ENCODE data around the gene UFSP1.

UFSP1 gene

DNA sequence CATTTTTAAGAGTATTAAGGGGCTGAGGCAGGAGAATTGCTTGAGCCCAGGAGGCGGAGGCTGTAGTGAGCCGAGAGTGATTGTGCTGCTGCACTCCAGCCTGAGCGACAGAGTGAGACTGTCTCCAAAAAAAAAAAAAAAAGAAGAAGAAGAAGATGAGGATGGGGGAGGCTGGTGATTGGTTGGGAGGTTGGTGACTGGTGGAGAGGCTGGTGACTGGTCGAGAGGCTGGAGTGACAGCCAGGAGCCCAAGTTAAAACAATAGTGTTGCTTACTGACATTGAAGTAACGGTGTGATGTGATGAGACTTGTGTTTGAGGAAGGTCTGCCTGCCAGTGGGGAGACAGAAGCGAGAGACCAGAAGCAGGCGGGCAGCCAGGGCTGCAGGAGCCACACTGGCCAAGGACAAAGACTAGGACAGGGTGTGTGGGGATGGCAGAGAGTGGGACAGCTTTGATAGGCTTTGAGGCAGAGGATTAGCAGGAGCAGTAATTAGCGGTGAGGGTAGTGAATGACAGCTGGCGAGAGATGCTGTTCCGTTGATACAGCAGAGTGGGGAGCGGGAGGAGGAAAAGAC, 9.7 kb downstream of the UFSP1 start:
- CTCF ChIA-PET, result no interaction called here
- TF ChIP-seq CTCF (IDR thresholded peaks at IDR 0.05; ENCODE audit: control extremely low read depth, extremely low read depth, low read depth, missing control alignments), result no peak
- POLR2A ChIA-PET, result interaction anchor here (5.1 kb wide), 1 partner anchor 9 kb away, joined by 46 read pairs; the partner anchor contains the start of gene UFSP1
- DNase-seq (ENCODE audit: extremely low spot score), result no peak

DNA sequence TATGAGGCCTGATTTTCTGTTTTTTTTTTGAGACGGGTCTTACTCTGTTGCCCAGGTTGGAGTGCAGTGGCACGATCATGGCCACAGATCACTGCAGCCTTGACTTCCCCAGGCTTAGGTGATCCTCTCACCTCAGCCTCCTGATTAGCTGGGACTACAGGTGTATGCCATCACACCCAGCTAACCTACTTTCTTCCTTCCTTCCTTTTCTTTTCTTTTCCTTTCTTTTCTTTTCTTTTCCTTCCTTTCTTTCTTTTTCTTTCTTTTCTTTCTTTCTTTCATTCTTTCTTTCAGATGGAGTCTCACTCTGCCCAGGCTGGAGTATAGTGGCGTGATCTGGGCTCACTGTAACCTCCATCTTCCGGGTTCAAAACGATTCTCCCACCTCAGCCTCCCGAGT, 10.8 kb downstream of the UFSP1 start:
- CTCF ChIA-PET, result interaction anchor here (1.3 to 4.0 kb wide), 3 partner anchors 8 to 27 kb away, joined by 3 to 15 read pairs (median 11); partner anchors contain the start of genes SLC12A9 and UFSP1
- no peak for TF ChIP-seq CTCF (IDR thresholded peaks at IDR 0.05; ENCODE audit: control extremely low read depth, extremely low read depth, low read depth, missing control alignments)
- DNase-seq (ENCODE audit: extremely low spot score), result no peak
- POLR2A ChIA-PET, result interaction anchor here (0.6 to 5.1 kb wide), 2 partner anchors 10 to 143 kb away, joined by 3 to 46 read pairs; partner anchors contain the start of gene UFSP1

DNA sequence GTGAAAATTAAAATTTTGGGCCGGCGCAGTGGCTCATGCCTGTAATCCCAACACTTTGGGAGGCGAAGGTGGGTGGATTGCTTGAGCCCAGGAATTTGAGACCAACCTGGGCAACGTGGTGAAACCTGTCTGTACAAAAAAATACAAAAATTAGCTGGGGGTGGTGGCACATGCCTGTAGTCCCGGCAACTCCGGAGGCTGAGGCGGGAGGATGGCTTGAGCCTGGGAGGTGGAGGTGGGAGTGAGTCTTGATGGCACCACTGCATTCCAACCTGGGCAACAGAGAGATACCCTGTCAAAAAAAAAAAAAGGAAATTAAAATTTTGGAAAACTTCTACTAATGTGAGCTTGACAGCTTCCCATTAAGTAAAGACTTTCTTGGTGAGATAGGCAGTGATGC, 11.5 kb downstream of the UFSP1 start:
- no peak for DNase-seq (ENCODE audit: extremely low spot score)
- CTCF ChIA-PET, result interaction anchor here (1.0 to 4.0 kb wide), 4 partner anchors 9 to 181 kb away, joined by 3 to 15 read pairs (median 7); partner anchors contain the start of genes SLC12A9 and UFSP1
- no peak for TF ChIP-seq CTCF (IDR thresholded peaks at IDR 0.05; ENCODE audit: control extremely low read depth, extremely low read depth, low read depth, missing control alignments)
- POLR2A ChIA-PET, result interaction anchor here (5.1 kb wide), 1 partner anchor 11 kb away, joined by 46 read pairs; the partner anchor contains the start of gene UFSP1

- ChIA-PET POLR2A (interaction anchor here (0.6 to 5.1 kb wide), 8 partner anchors 9 to 1101 kb away, joined by 3 to 46 read pairs (median 4); partner anchors contain the start of genes FBXO24, SLC12A9, UFSP1 and ZNHIT1), CTCF (interaction anchor here (0.8 to 4.0 kb wide), 5 partner anchors 12 to 262 kb away, joined by 3 to 15 read pairs (median 5); partner anchors contain the start of genes POP7 and SLC12A9)
- DNase-seq (ENCODE audit: extremely low spot score), result peak; percentile 59
- TF ChIP-seq CTCF (IDR thresholded peaks at IDR 0.05; ENCODE audit: control extremely low read depth, extremely low read depth, low read depth, missing control alignments), result no peak
These were observed 14.2 kb downstream of the UFSP1 start for GRCh38 chr7:100875356-100875751.

GRCh38 chr7:100874577-100875355, 14.7 kb downstream of the UFSP1 start, which contains the start of gene SRRT:
TSS of gene SRRT (plus strand) at chr7:100875103. CDS start at chr7:100875591, 488 bp downstream.
- no peak for TF ChIP-seq CTCF (IDR thresholded peaks at IDR 0.05; ENCODE audit: control extremely low read depth, extremely low read depth, low read depth, missing control alignments)
- ChIA-PET CTCF (interaction anchor here (0.8 to 4.0 kb wide), 5 partner anchors 12 to 263 kb away, joined by 3 to 15 read pairs (median 5); partner anchors contain the start of genes POP7 and SLC12A9), POLR2A (interaction anchor here (0.6 to 5.1 kb wide), 9 partner anchors 10 to 343 kb away, joined by 3 to 46 read pairs (median 4); partner anchors contain the start of genes FBXO24, SLC12A9, UFSP1 and ZNHIT1)
- peak; percentile 99 for DNase-seq (ENCODE audit: extremely low spot score)

DNA sequence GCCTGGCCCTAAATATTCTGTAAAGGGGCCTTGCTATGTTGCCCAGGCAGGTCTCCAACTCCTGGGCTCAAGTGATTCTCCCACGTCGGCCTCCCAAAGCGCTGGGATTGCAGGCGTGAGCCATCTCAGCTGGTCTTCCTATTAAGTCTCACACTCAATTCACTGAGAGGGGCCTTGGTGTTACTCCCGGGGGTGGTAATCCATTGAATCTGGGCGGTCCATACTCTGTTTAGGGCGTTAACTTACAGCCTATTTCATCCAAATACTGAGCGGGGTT, 15.3 kb downstream of the UFSP1 start:
- CTCF ChIA-PET, result no interaction called here
- DNase-seq (ENCODE audit: extremely low spot score), result no peak
- POLR2A ChIA-PET, result interaction anchor here (0.6 to 1.1 kb wide), 2 partner anchors 20 to 239 kb away, joined by 4 to 8 read pairs; no protein-coding TSS in a partner anchor
- no peak for TF ChIP-seq CTCF (IDR thresholded peaks at IDR 0.05; ENCODE audit: control extremely low read depth, extremely low read depth, low read depth, missing control alignments)
